ENCODE results near the gene CSTF2T.
"Not testable (repeated sequence)": the region's sequence is repeated elsewhere in the genome, so short reads cannot be mapped to it uniquely, and the experiment has no call there.

The CSTF2T gene

GRCh38 chr10:51689536-51689935, 9.9 kb downstream of the CSTF2T start:
- Histone ChIP-seq H3K27ac (ENCODE audit: low read length) (no peak overlapping the region), H3K36me3 (replicated peaks; ENCODE audit: low read depth, low read length) (no peaks in the 10 kb centered on the region), H3K79me2 (ENCODE audit: low read length) (no peaks in the 10 kb centered on the region), H3K4me3 (ENCODE audit: low read length) (no peak overlapping the region), H3K9me3 (ENCODE audit: insufficient read depth, low read length) (no peaks in the 10 kb centered on the region), H3K4me1 (ENCODE audit: low read length) (no peaks in the 10 kb centered on the region), H3K9ac (ENCODE audit: low read length) (no peak overlapping the region), H2AFZ (ENCODE audit: low read depth, low read length) (no peak overlapping the region), H3K27me3 (ENCODE audit: low read depth, low read length) (no peaks in the 10 kb centered on the region), H4K20me1 (ENCODE audit: insufficient read depth, low read length) (no peaks in the 10 kb centered on the region), H3K4me2 (ENCODE audit: low read length) (no peak overlapping the region)
- TF ChIP-seq EZH2phosphoT487 (IDR thresholded peaks at IDR 0.05; ENCODE audit: low read depth) = no peak

- H3K36me3 ChIP-seq (replicated peaks; ENCODE audit: low read depth, low read length); H4K20me1 ChIP-seq (ENCODE audit: insufficient read depth, low read length); H3K9me3 ChIP-seq (ENCODE audit: insufficient read depth, low read length); H3K27ac ChIP-seq (ENCODE audit: low read length); H2AFZ ChIP-seq (ENCODE audit: low read depth, low read length); H3K9ac ChIP-seq (ENCODE audit: low read length); H3K27me3 ChIP-seq (ENCODE audit: low read depth, low read length); H3K79me2 ChIP-seq (ENCODE audit: low read length); H3K4me3 ChIP-seq (ENCODE audit: low read length); H3K4me2 ChIP-seq (ENCODE audit: low read length); H3K4me1 ChIP-seq (ENCODE audit: low read length): not testable (repeated sequence)
Observed at GRCh38 chr10:51688826-51689225, 10.6 kb downstream of the CSTF2T start.

GRCh38 chr10:51687296-51687695, 12.1 kb downstream of the CSTF2T start:
- TF ChIP-seq CTCF (IDR thresholded peaks at IDR 0.05; ENCODE audit: low read depth, low read length) = no peak
- no peak for TF ChIP-seq EZH2phosphoT487 (IDR thresholded peaks at IDR 0.05; ENCODE audit: low read depth)
- H3K4me2 ChIP-seq (ENCODE audit: low read length) = no peak overlapping the region
- no peaks in the 10 kb centered on the region for H3K79me2 ChIP-seq (ENCODE audit: low read length)
- H3K27me3 ChIP-seq (ENCODE audit: low read depth, low read length) = no peaks in the 10 kb centered on the region
- H3K9ac ChIP-seq (ENCODE audit: low read length) = no peak overlapping the region
- no peak overlapping the region for H3K4me3 ChIP-seq (ENCODE audit: low read length)
- no peak overlapping the region for H3K27ac ChIP-seq (ENCODE audit: low read length)
- H2AFZ ChIP-seq (ENCODE audit: low read depth, low read length) = no peak overlapping the region
- no peaks in the 10 kb centered on the region for H4K20me1 ChIP-seq (ENCODE audit: insufficient read depth, low read length)
- no peaks in the 10 kb centered on the region for H3K36me3 ChIP-seq (replicated peaks; ENCODE audit: low read depth, low read length)
- no peaks in the 10 kb centered on the region for H3K4me1 ChIP-seq (ENCODE audit: low read length)
- no peaks in the 10 kb centered on the region for H3K9me3 ChIP-seq (ENCODE audit: insufficient read depth, low read length)

GRCh38 chr10:51685768-51686167, 13.6 kb downstream of the CSTF2T start:
- TF ChIP-seq EZH2phosphoT487 (IDR thresholded peaks at IDR 0.05; ENCODE audit: low read depth) (no peak), CTCF (IDR thresholded peaks at IDR 0.05; ENCODE audit: low read depth, low read length) (no peak)
- Histone ChIP-seq H3K4me2 (ENCODE audit: low read length) (no peak overlapping the region), H3K27me3 (ENCODE audit: low read depth, low read length) (no peaks in the 10 kb centered on the region), H3K4me1 (ENCODE audit: low read length) (no peaks in the 10 kb centered on the region), H4K20me1 (ENCODE audit: insufficient read depth, low read length) (no peaks in the 10 kb centered on the region), H3K9ac (ENCODE audit: low read length) (no peak overlapping the region), H3K79me2 (ENCODE audit: low read length) (no peaks in the 10 kb centered on the region), H2AFZ (ENCODE audit: low read depth, low read length) (no peak overlapping the region), H3K9me3 (ENCODE audit: insufficient read depth, low read length) (no peaks in the 10 kb centered on the region), H3K36me3 (replicated peaks; ENCODE audit: low read depth, low read length) (no peaks in the 10 kb centered on the region), H3K27ac (ENCODE audit: low read length) (no peak overlapping the region), H3K4me3 (ENCODE audit: low read length) (no peak overlapping the region)

GRCh38 chr10:51683031-51683691, 16.2 kb downstream of the CSTF2T start:
- H3K4me3 ChIP-seq (ENCODE audit: low read length) = no peak overlapping the region
- H3K27me3 ChIP-seq (ENCODE audit: low read depth, low read length) = no peaks in the 10 kb centered on the region
- TF ChIP-seq EZH2phosphoT487 (IDR thresholded peaks at IDR 0.05; ENCODE audit: low read depth) (no peak), CTCF (IDR thresholded peaks at IDR 0.05; ENCODE audit: low read depth, low read length) (no peak)
- H3K27ac ChIP-seq (ENCODE audit: low read length) = no peak overlapping the region
- H3K4me2 ChIP-seq (ENCODE audit: low read length) = no peak overlapping the region
- no peaks in the 10 kb centered on the region for H3K9me3 ChIP-seq (ENCODE audit: insufficient read depth, low read length)
- no peaks in the 10 kb centered on the region for H3K4me1 ChIP-seq (ENCODE audit: low read length)
- no peaks in the 10 kb centered on the region for H3K36me3 ChIP-seq (replicated peaks; ENCODE audit: low read depth, low read length)
- no peaks in the 10 kb centered on the region for H3K79me2 ChIP-seq (ENCODE audit: low read length)
- H2AFZ ChIP-seq (ENCODE audit: low read depth, low read length) = no peak overlapping the region
- H4K20me1 ChIP-seq (ENCODE audit: insufficient read depth, low read length) = no peaks in the 10 kb centered on the region
- no peak overlapping the region for H3K9ac ChIP-seq (ENCODE audit: low read length)
